PFSK-1 (cell line): ENCODE results near the gene IGFBP2.

Experiments used
- FOXP2 ChIP-seq: optimal IDR thresholded peaks from 2 replicates; pipeline ENCODE3; 2011; ENCODE audit warnings: borderline replicate concordance, control low read depth, inconsistent platforms; ENCODE audit not compliant: insufficient read depth; ENCODE audit errors: extremely low read length, extremely low read depth
- POLR2AphosphoS5 ChIP-seq: IDR thresholded peaks from 2 replicates; pipeline ENCODE4 v1.6.1; 2012; ENCODE audit warnings: low read depth, mild to moderate bottlenecking, control low read depth, low read length, moderate library complexity
- SIN3A ChIP-seq: IDR thresholded peaks from 2 replicates; pipeline ENCODE4 v1.6.1; 2012; ENCODE audit warnings: mild to moderate bottlenecking, low read length, moderate library complexity, borderline replicate concordance; ENCODE audit not compliant: insufficient read depth
- TAF1 ChIP-seq: IDR thresholded peaks from 2 replicates; pipeline ENCODE4 v1.6.1; 2012; ENCODE audit warnings: low read length, control low read depth, borderline replicate concordance; ENCODE audit not compliant: insufficient read depth
- TF ChIP-seq, protein P1 (sequence below), 2 experiments: IDR thresholded peaks; 2 replicates each; pipeline versions ENCODE4 v1.6.1 to v1.8.0; 2011 to 2012; ENCODE audit warnings: low read depth in 2 of 2, low read length in 2 of 2, control low read depth in 1 of 2, inconsistent platforms in 1 of 2, mild to moderate bottlenecking in 1 of 2, moderate library complexity in 1 of 2; ENCODE audit not compliant: insufficient read depth in 1 of 2

DNA sequence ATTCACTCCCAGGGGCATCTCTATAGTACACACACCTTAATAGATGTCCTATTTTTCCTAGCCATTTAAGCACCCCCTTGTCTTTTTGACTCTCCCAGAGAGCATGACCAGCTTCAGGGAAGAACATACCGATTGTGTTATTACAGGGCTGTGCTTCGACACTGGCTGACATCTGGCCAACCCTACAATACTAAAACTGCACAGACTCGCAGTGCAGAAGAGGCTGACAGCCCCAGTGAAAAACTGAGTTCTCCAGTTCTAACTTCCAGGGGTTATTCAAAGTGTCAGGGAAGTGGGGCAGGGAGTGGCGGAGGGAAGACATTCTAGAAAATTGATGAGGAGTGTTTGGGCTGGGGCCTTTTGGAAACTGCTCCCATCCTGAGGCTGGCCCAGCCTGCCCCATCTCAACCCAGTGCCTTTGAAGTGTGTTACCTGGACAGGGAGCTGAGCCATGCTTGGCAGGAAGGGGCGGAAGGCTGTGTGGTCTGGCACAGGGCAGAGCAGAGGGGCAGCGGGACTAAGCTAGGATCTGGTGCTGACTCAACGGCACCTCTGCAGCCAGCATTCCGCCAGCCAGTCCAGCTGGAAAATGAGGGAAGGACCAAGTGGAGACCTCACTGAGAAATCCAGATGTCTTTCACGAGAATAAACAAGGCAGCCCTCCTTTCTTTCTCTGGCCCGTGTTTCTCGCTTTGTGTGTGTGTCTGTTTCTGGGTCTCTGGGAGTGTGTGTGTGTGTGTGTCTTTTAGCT is 77.5 kb downstream of the IGFBP2 start:
- no peak for TF ChIP-seq POLR2AphosphoS5
- no peak for TF ChIP-seq SIN3A
- no peak for TF ChIP-seq TAF1
- TF ChIP-seq, protein P1, sequence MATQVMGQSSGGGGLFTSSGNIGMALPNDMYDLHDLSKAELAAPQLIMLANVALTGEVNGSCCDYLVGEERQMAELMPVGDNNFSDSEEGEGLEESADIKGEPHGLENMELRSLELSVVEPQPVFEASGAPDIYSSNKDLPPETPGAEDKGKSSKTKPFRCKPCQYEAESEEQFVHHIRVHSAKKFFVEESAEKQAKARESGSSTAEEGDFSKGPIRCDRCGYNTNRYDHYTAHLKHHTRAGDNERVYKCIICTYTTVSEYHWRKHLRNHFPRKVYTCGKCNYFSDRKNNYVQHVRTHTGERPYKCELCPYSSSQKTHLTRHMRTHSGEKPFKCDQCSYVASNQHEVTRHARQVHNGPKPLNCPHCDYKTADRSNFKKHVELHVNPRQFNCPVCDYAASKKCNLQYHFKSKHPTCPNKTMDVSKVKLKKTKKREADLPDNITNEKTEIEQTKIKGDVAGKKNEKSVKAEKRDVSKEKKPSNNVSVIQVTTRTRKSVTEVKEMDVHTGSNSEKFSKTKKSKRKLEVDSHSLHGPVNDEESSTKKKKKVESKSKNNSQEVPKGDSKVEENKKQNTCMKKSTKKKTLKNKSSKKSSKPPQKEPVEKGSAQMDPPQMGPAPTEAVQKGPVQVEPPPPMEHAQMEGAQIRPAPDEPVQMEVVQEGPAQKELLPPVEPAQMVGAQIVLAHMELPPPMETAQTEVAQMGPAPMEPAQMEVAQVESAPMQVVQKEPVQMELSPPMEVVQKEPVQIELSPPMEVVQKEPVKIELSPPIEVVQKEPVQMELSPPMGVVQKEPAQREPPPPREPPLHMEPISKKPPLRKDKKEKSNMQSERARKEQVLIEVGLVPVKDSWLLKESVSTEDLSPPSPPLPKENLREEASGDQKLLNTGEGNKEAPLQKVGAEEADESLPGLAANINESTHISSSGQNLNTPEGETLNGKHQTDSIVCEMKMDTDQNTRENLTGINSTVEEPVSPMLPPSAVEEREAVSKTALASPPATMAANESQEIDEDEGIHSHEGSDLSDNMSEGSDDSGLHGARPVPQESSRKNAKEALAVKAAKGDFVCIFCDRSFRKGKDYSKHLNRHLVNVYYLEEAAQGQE (IDR thresholded peaks at IDR 0.05; ENCODE audit: insufficient read depth in 1 of 2, low read depth in 2 of 2, low read length in 2 of 2): no peak
- TF ChIP-seq FOXP2: no peak
